Retinal pigment epithelial cell (primary cell): Measurements from ENCODE around the gene GABBR2.

Experiments used
- DNase-seq: peaks from one replicate; pipeline ENCODE4 v3.0.0-alpha.2; 2010; ENCODE audit warnings: low read depth
- H3K4me3 ChIP-seq: 2 replicates; pipeline ENCODE4 v1.5.1; 2011; ENCODE audit warnings: mild to moderate bottlenecking, low read length, control low read depth, moderate library complexity
- TF ChIP-seq, protein P1 (sequence below): conservative IDR thresholded peaks from 2 replicates; pipeline ENCODE4 v1.5.1; 2011; ENCODE audit warnings: low read depth, low read length, control low read depth, inconsistent platforms

The GABBR2 gene

DNA sequence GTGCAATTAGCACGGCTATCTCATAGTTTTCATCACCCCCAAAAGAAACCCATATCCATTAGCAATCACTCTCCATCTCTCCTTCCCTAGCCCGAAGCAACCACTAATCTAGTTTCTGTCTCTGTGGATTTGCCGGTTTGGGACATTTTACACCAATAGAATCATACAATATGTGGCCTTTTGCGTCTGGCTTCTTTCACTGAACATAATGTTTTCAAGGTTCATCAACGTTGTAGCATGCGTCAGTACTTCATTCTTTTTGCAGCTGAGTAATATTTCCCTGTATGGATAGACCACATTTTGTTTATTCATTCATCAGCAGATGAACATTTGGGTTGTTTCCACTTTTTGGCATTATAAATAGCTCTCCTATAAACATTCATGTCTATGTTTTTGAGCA, 377.9 kb downstream of the GABBR2 start:
- TF ChIP-seq, protein P1, sequence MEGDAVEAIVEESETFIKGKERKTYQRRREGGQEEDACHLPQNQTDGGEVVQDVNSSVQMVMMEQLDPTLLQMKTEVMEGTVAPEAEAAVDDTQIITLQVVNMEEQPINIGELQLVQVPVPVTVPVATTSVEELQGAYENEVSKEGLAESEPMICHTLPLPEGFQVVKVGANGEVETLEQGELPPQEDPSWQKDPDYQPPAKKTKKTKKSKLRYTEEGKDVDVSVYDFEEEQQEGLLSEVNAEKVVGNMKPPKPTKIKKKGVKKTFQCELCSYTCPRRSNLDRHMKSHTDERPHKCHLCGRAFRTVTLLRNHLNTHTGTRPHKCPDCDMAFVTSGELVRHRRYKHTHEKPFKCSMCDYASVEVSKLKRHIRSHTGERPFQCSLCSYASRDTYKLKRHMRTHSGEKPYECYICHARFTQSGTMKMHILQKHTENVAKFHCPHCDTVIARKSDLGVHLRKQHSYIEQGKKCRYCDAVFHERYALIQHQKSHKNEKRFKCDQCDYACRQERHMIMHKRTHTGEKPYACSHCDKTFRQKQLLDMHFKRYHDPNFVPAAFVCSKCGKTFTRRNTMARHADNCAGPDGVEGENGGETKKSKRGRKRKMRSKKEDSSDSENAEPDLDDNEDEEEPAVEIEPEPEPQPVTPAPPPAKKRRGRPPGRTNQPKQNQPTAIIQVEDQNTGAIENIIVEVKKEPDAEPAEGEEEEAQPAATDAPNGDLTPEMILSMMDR, result no peak
- H3K4me3 ChIP-seq, result no peak overlapping the region
- no peak for DNase-seq

DNA sequence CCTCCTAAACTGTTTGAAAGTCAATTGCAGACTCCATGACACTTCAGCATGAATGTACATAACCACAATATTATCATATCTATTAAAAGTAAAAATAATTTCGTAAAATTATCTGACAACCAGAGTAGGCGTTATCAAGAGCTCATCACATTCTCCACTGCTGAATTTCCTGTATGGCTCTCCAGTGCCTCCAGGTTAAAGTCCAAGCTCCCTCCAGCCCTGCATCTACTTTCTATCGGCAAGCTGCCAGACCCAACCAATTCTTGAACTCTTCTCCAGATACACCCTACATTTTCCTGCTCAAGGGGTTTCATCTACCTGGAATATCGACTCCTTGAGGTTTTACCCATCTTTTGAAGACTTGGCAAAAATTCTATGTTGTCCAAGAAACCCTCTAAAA, 378.8 kb downstream of the GABBR2 start:
- TF ChIP-seq, protein P1, result no peak
- no peak overlapping the region for H3K4me3 ChIP-seq
- DNase-seq, result no peak

GRCh38 chr9:98329281-98329680, 379.5 kb downstream of the GABBR2 start:
- DNase-seq, result no peak
- TF ChIP-seq, protein P1, result no peak

GRCh38 chr9:98328770-98329169, 380.0 kb downstream of the GABBR2 start:
- TF ChIP-seq, protein P1, result no peak
- no peak overlapping the region for H3K4me3 ChIP-seq
- DNase-seq, result no peak

More at GRCh38 chr9:98329281-98329680, 379.5 kb downstream of the GABBR2 start:
- H3K4me3 ChIP-seq, result no peak overlapping the region

DNA sequence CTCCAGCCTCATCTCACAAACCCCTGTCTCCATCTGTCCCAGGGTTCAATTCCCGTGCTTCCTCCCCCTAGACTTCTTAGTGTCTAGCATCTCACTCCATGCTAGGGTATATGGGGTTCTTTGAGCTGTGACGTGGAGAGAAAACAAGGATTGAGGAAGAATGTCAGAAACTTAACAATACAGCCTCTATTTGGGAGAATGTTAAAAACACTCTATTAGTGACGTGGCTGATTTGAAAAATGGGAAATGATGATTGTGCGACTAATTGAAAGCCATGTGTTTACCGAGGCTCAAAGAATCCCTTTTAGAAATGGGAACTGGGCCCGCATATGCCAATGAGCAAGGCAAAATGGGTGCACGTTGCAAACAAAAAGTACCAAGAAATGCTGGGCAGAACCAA, 380.6 kb downstream of the GABBR2 start:
- TF ChIP-seq, protein P1, result no peak
- no peak for DNase-seq
- no peak overlapping the region for H3K4me3 ChIP-seq

GRCh38 chr9:98327249-98327561, 381.5 kb downstream of the GABBR2 start:
- no peak overlapping the region for H3K4me3 ChIP-seq
- TF ChIP-seq, protein P1, result no peak
- no peak for DNase-seq

DNA sequence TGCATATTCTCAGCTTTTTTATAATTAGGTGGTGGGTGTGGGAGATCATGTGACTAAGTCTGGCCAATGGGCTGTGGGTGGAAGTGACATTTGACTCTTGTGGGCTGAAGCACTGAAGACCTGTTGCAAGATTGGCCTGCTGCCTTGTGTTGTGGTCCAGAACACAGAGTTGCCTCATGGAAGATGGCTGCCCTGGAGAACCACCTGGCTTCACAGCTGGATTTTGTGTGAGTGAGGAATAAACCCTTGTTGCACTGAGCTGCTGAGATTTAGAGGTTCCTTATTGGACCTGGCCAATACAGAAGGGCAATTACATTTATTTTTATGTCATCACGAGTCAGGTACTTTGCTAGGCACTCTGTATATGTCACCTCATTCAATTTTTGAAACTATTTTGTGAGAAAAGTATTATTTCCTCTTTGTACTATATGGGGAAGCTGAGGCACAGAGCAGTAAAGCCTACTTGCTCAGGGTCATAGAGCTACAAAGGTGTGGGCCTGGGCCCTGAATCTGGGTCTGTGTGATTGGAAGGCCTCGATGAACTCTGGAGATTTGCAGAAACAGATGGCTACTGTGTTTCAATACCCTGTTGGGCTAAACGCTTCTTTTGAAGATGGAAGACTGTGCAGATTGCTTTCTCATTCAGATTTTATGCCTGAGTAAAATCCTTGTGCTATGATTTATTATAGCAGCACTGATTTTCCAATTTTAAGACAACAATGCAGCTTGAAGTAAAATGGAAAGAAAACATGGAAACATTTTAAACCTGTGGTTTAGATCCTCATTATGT, 382.1 kb downstream of the GABBR2 start:
- H3K4me3 ChIP-seq, result no peak overlapping the region
- TF ChIP-seq, protein P1, result no peak
- DNase-seq, result no peak
